Stimulated activated CD8-positive, alpha-beta memory T cell treated with anti-CD3 and anti-CD28 coated beads, Interleukin-4, amount 100 ng/mL, for 24 hours (primary cell): ENCODE measurements around the gene IL4I1.

Experiments used
- DNase-seq: peaks from one replicate; pipeline ENCODE4 v3.0.0-alpha.2; 2020; ENCODE audit warnings: low read depth

The IL4I1 gene

GRCh38 chr19:49894879-49895565 is 1.7 kb downstream of the IL4I1 start:
- peak; percentile 17 for DNase-seq

- no peak for DNase-seq
These were observed 2.5 kb downstream of the IL4I1 start for GRCh38 chr19:49894011-49894664.

GRCh38 chr19:49892716-49893115 is 4.0 kb downstream of the IL4I1 start:
- no peak for DNase-seq

GRCh38 chr19:49891393-49891792 is 5.3 kb downstream of the IL4I1 start:
- no peak for DNase-seq

GRCh38 chr19:49890349-49891311 is 6.1 kb downstream of the IL4I1 start:
- DNase-seq: peak; percentile 53

- DNase-seq: peak; percentile 49
These were observed 6.9 kb downstream of the IL4I1 start for GRCh38 chr19:49889687-49890348.

- DNase-seq: no peak
These were observed 7.5 kb downstream of the IL4I1 start for GRCh38 chr19:49889038-49889686.

GRCh38 chr19:49888510-49888824 is 8.2 kb downstream of the IL4I1 start:
- DNase-seq: no peak

GRCh38 chr19:49887665-49888509 is 8.8 kb downstream of the IL4I1 start:
- no peak for DNase-seq

- DNase-seq: no peak
These were observed 9.5 kb downstream of the IL4I1 start for GRCh38 chr19:49887037-49887664.

GRCh38 chr19:49884760-49885159 is 11.9 kb downstream of the IL4I1 start:
- DNase-seq: no peak

- no peak for DNase-seq
These were observed 12.6 kb downstream of the IL4I1 start for GRCh38 chr19:49884109-49884508.

- no peak for DNase-seq
These were observed 13.6 kb downstream of the IL4I1 start for GRCh38 chr19:49883094-49883493.

- DNase-seq: no peak
These were observed 14.0 kb downstream of the IL4I1 start for GRCh38 chr19:49882643-49883042.

- DNase-seq: no peak
These were observed 14.9 kb downstream of the IL4I1 start for GRCh38 chr19:49881672-49882394.

- DNase-seq: no peak
These were observed 15.5 kb downstream of the IL4I1 start for GRCh38 chr19:49881186-49881585.

- DNase-seq: no peak
These were observed 16.4 kb downstream of the IL4I1 start for GRCh38 chr19:49880162-49880869.

- no peak for DNase-seq
These were observed 17.3 kb downstream of the IL4I1 start for GRCh38 chr19:49879243-49879963.

- DNase-seq: no peak
These were observed 18.0 kb downstream of the IL4I1 start for GRCh38 chr19:49878744-49879070.
